ENCODE results near the gene POPDC3.

The POPDC3 gene

DNA sequence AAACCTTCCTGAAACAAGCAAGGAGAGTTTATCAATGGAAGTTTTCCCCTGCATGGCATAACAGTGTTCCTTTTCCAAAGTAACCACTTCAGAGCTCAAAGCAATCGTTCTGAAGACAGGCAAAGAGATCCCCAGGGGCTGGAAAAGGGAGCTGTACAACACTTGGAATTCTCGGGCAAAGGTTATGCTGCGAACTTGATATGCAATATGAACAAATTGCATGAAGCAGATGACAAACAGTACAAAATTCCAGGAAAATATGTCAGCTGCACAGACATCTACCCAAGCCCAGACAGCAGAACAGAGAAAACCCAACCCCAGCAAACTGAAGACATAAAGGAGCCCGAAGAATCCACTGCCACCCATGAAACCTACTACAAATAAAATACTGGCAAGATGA, 18.4 kb downstream of the POPDC3 start:
- H3K27ac ChIP-seq (ENCODE audit: insufficient read depth, low read depth, low read length, poor library complexity, severe bottlenecking), result no peak overlapping the region
- 92 to 99% methylated on average over 4 of the region's 4 CpGs for WGBS, 2 experiments
- no peak overlapping the region for H3K4me3 ChIP-seq (ENCODE audit: insufficient read depth, low read depth, low read length)
- no peaks in the 10 kb centered on the region for H3K36me3 ChIP-seq (ENCODE audit: control insufficient read depth, insufficient read depth, low read length)
- H3K9me3 ChIP-seq (ENCODE audit: control insufficient read depth, low read length), result no peaks in the 10 kb centered on the region
- H3K27me3 ChIP-seq (ENCODE audit: control insufficient read depth, insufficient read depth, low read length, poor library complexity, severe bottlenecking), result no peaks in the 10 kb centered on the region
- H3K4me1 ChIP-seq (ENCODE audit: control insufficient read depth, insufficient read depth, low read length), result no peaks in the 10 kb centered on the region

- no peak overlapping the region for H3K27ac ChIP-seq (ENCODE audit: insufficient read depth, low read depth, low read length, poor library complexity, severe bottlenecking)
- no peak overlapping the region for H3K4me3 ChIP-seq (ENCODE audit: insufficient read depth, low read depth, low read length)
- 100% methylated on average over 1 of the region's 3 CpGs for WGBS, 2 experiments
- no peaks in the 10 kb centered on the region for H3K4me1 ChIP-seq (ENCODE audit: control insufficient read depth, insufficient read depth, low read length)
- H3K9me3 ChIP-seq (ENCODE audit: control insufficient read depth, low read length), result no peaks in the 10 kb centered on the region
- no peaks in the 10 kb centered on the region for H3K36me3 ChIP-seq (ENCODE audit: control insufficient read depth, insufficient read depth, low read length)
- no peaks in the 10 kb centered on the region for H3K27me3 ChIP-seq (ENCODE audit: control insufficient read depth, insufficient read depth, low read length, poor library complexity, severe bottlenecking)
These were observed 26.1 kb downstream of the POPDC3 start for GRCh38 chr6:105153676-105154075.

- Histone ChIP-seq H3K36me3 (ENCODE audit: control insufficient read depth, insufficient read depth, low read length) (no peaks in the 10 kb centered on the region), H3K4me3 (ENCODE audit: insufficient read depth, low read depth, low read length) (no peak overlapping the region), H3K27ac (ENCODE audit: insufficient read depth, low read depth, low read length, poor library complexity, severe bottlenecking) (no peak overlapping the region), H3K27me3 (ENCODE audit: control insufficient read depth, insufficient read depth, low read length, poor library complexity, severe bottlenecking) (no peaks in the 10 kb centered on the region), H3K9me3 (ENCODE audit: control insufficient read depth, low read length) (no peaks in the 10 kb centered on the region), H3K4me1 (ENCODE audit: control insufficient read depth, insufficient read depth, low read length) (no peaks in the 10 kb centered on the region)
These were observed 26.9 kb downstream of the POPDC3 start for GRCh38 chr6:105152880-105153279.

GRCh38 chr6:105151644-105152043, 28.2 kb downstream of the POPDC3 start:
- Histone ChIP-seq H3K27me3 (ENCODE audit: control insufficient read depth, insufficient read depth, low read length, poor library complexity, severe bottlenecking) (no peaks in the 10 kb centered on the region), H3K36me3 (ENCODE audit: control insufficient read depth, insufficient read depth, low read length) (no peaks in the 10 kb centered on the region)

DNA sequence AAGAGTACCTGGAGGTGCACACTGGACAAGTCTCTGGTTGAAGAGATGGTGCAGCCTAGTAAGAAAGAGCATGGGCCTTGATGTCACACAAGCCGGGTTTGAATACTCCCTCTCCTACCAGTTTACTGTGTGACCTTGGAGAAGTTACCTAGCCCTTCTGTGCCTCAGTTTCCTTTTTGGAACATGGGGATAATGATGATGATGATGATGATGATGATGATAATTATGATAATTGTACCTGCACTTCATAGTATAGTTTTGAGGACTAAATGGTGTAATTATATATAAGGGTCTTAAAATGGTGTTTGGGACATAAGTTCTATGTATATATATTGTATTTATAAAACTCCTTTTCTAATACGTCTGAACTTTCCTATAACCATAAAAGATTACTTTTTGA, 41.7 kb downstream of the POPDC3 start:
- 95 to 96% methylated on average over 2 of the region's 2 CpGs for WGBS, 2 experiments
- no peaks in the 10 kb centered on the region for H3K9me3 ChIP-seq (ENCODE audit: control insufficient read depth, low read length)
- H3K4me3 ChIP-seq (ENCODE audit: insufficient read depth, low read depth, low read length), result no peak overlapping the region
- H3K36me3 ChIP-seq (ENCODE audit: control insufficient read depth, insufficient read depth, low read length), result no peaks in the 10 kb centered on the region
- no peak overlapping the region for H3K27ac ChIP-seq (ENCODE audit: insufficient read depth, low read depth, low read length, poor library complexity, severe bottlenecking)
- peaks cover 59% of the 10 kb centered on the region for H3K27me3 ChIP-seq (ENCODE audit: control insufficient read depth, insufficient read depth, low read length, poor library complexity, severe bottlenecking)
- H3K4me1 ChIP-seq (ENCODE audit: control insufficient read depth, insufficient read depth, low read length), result no peaks in the 10 kb centered on the region

More at GRCh38 chr6:105151644-105152043, 28.2 kb downstream of the POPDC3 start:
- Histone ChIP-seq H3K4me1 (ENCODE audit: control insufficient read depth, insufficient read depth, low read length) (no peaks in the 10 kb centered on the region), H3K4me3 (ENCODE audit: insufficient read depth, low read depth, low read length) (no peak overlapping the region), H3K27ac (ENCODE audit: insufficient read depth, low read depth, low read length, poor library complexity, severe bottlenecking) (no peak overlapping the region), H3K9me3 (ENCODE audit: control insufficient read depth, low read length) (no peaks in the 10 kb centered on the region)

GRCh38 chr6:105137388-105137787, 42.4 kb downstream of the POPDC3 start:
- no peaks in the 10 kb centered on the region for H3K4me1 ChIP-seq (ENCODE audit: control insufficient read depth, insufficient read depth, low read length)
- H3K9me3 ChIP-seq (ENCODE audit: control insufficient read depth, low read length), result no peaks in the 10 kb centered on the region
- peaks cover 59% of the 10 kb centered on the region for H3K27me3 ChIP-seq (ENCODE audit: control insufficient read depth, insufficient read depth, low read length, poor library complexity, severe bottlenecking)
- 3 to 5% methylated on average over 32 of the region's 32 CpGs for WGBS, 2 experiments
- H3K36me3 ChIP-seq (ENCODE audit: control insufficient read depth, insufficient read depth, low read length), result no peaks in the 10 kb centered on the region
- H3K4me3 ChIP-seq (ENCODE audit: insufficient read depth, low read depth, low read length), result peak overlapping the region; percentile 59
- no peak overlapping the region for H3K27ac ChIP-seq (ENCODE audit: insufficient read depth, low read depth, low read length, poor library complexity, severe bottlenecking)

- H3K27ac ChIP-seq (ENCODE audit: insufficient read depth, low read depth, low read length, poor library complexity, severe bottlenecking), result no peak overlapping the region
These were observed 43.1 kb downstream of the POPDC3 start for GRCh38 chr6:105136431-105137350.

DNA sequence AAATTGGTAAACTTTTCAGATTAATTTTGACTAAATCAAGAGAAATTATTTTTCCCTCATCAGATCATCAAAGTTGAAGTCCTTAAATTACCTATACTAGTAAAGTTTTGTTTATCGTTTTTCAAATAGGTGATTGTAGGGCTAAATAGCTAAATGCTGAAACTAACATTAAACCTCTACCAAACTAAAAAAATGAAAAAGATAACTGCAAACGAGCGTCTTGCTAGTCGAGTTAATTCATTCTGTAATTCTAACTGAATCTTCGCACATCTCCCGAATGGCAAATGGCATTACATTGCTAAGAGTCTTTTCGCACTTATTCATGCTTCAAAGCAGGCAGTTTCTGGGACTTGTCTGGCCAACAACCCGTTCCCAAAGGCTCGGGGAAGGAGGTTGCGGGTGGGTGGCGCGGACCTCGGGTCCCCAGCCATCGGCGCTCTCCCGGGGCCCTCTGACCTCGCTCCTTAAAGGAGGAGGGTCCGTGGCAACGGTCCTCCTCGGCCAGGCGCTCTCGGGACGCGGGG, 43.8 kb downstream of the POPDC3 start:
- Histone ChIP-seq H3K9me3 (ENCODE audit: control insufficient read depth, low read length) (no peaks in the 10 kb centered on the region), H3K4me1 (ENCODE audit: control insufficient read depth, insufficient read depth, low read length) (no peaks in the 10 kb centered on the region), H3K36me3 (ENCODE audit: control insufficient read depth, insufficient read depth, low read length) (no peaks in the 10 kb centered on the region), H3K4me3 (ENCODE audit: insufficient read depth, low read depth, low read length) (peak overlapping the region; percentile 59), H3K27me3 (ENCODE audit: control insufficient read depth, insufficient read depth, low read length, poor library complexity, severe bottlenecking) (peaks cover 59% of the 10 kb centered on the region), H3K27ac (ENCODE audit: insufficient read depth, low read depth, low read length, poor library complexity, severe bottlenecking) (no peak overlapping the region)
- 8 to 9% methylated on average over 23 of the region's 24 CpGs for WGBS, 2 experiments

More at GRCh38 chr6:105136431-105137350, 43.1 kb downstream of the POPDC3 start:
- Histone ChIP-seq H3K27me3 (ENCODE audit: control insufficient read depth, insufficient read depth, low read length, poor library complexity, severe bottlenecking) (peaks cover 59% of the 10 kb centered on the region), H3K36me3 (ENCODE audit: control insufficient read depth, insufficient read depth, low read length) (no peaks in the 10 kb centered on the region), H3K4me1 (ENCODE audit: control insufficient read depth, insufficient read depth, low read length) (no peaks in the 10 kb centered on the region), H3K9me3 (ENCODE audit: control insufficient read depth, low read length) (no peaks in the 10 kb centered on the region), H3K4me3 (ENCODE audit: insufficient read depth, low read depth, low read length) (peak overlapping the region; percentile 59)
- WGBS, 2 experiments, result 0% methylated on average over 122 of the region's 122 CpGs

GRCh38 chr6:105135056-105135455, 44.8 kb downstream of the POPDC3 start:
- peaks cover 56% of the 10 kb centered on the region for H3K27me3 ChIP-seq (ENCODE audit: control insufficient read depth, insufficient read depth, low read length, poor library complexity, severe bottlenecking)
- H3K4me3 ChIP-seq (ENCODE audit: insufficient read depth, low read depth, low read length), result no peak overlapping the region
- no peaks in the 10 kb centered on the region for H3K4me1 ChIP-seq (ENCODE audit: control insufficient read depth, insufficient read depth, low read length)
- H3K9me3 ChIP-seq (ENCODE audit: control insufficient read depth, low read length), result no peaks in the 10 kb centered on the region
- no peaks in the 10 kb centered on the region for H3K36me3 ChIP-seq (ENCODE audit: control insufficient read depth, insufficient read depth, low read length)
- H3K27ac ChIP-seq (ENCODE audit: insufficient read depth, low read depth, low read length, poor library complexity, severe bottlenecking), result no peak overlapping the region
- WGBS, 2 experiments, result 83 to 90% methylated on average over 4 of the region's 4 CpGs

- no peaks in the 10 kb centered on the region for H3K9me3 ChIP-seq (ENCODE audit: control insufficient read depth, low read length)
- H3K27me3 ChIP-seq (ENCODE audit: control insufficient read depth, insufficient read depth, low read length, poor library complexity, severe bottlenecking), result no peaks in the 10 kb centered on the region
- no peak overlapping the region for H3K27ac ChIP-seq (ENCODE audit: insufficient read depth, low read depth, low read length, poor library complexity, severe bottlenecking)
- no peak overlapping the region for H3K4me3 ChIP-seq (ENCODE audit: insufficient read depth, low read depth, low read length)
- 76 to 100% methylated on average over 2 to 6 of the region's 6 CpGs for WGBS, 2 experiments
- no peaks in the 10 kb centered on the region for H3K4me1 ChIP-seq (ENCODE audit: control insufficient read depth, insufficient read depth, low read length)
- no peaks in the 10 kb centered on the region for H3K36me3 ChIP-seq (ENCODE audit: control insufficient read depth, insufficient read depth, low read length)
These were observed 57.1 kb downstream of the POPDC3 start for GRCh38 chr6:105122717-105123116.

All from ectodermal cell (in vitro differentiated cells).